SK-N-SH treated with all-trans-retinoic acid at 6 μM for 48 hours (cell line): ENCODE data around the gene PCIF1.

Experiments
- ARNTL ChIP-seq: fragments of 450-650 bp; formaldehyde crosslinking; IDR thresholded peaks from 2 replicates; pipeline ENCODE4 v1.5.0; 2020; ENCODE audit warnings: low read depth, mild to moderate bottlenecking, moderate library complexity, borderline replicate concordance
- CREB5 ChIP-seq: fragments of 250-450 bp; sonication (Bioruptor Pico); IDR thresholded peaks from 2 replicates; pipeline ENCODE4 v1.5.1; 2020; ENCODE audit warnings: low read depth, mild to moderate bottlenecking, moderate library complexity
- CSDC2 ChIP-seq: fragments of 250-450 bp; sonication (Bioruptor Pico); IDR thresholded peaks from 2 replicates; pipeline ENCODE4 v1.5.0; 2020; ENCODE audit warnings: mild to moderate bottlenecking, moderate library complexity
- CSRNP3 ChIP-seq: fragments of 250-450 bp; sonication (Bioruptor Pico); IDR thresholded peaks from 2 replicates; pipeline ENCODE4 v1.5.1; 2021; ENCODE audit warnings: mild to moderate bottlenecking, moderate library complexity
- OSR1 ChIP-seq: fragments of 250-450 bp; sonication (Bioruptor Pico); IDR thresholded peaks from 2 replicates; pipeline ENCODE4 v1.8.0; 2022; ENCODE audit warnings: moderate library complexity, mild to moderate bottlenecking, inconsistent platforms
- PATZ1 ChIP-seq: fragments of 250-450 bp; sonication (Bioruptor Pico); IDR thresholded peaks from 2 replicates; pipeline ENCODE4 v1.8.0; 2020; ENCODE audit warnings: mild to moderate bottlenecking, moderate library complexity, borderline replicate concordance
- PPARA ChIP-seq: fragments of 250-450 bp; sonication (Bioruptor Pico); IDR thresholded peaks from 2 replicates; pipeline ENCODE4 v1.5.0; 2020; ENCODE audit warnings: mild to moderate bottlenecking, borderline replicate concordance
- RARB ChIP-seq: fragments of 250-450 bp; sonication (Bioruptor Pico); IDR thresholded peaks from 2 replicates; pipeline ENCODE4 v1.8.0; 2021; ENCODE audit warnings: mild to moderate bottlenecking, moderate library complexity
- TCF4 ChIP-seq: fragments of 250-450 bp; sonication (Bioruptor Pico); IDR thresholded peaks from 2 replicates; pipeline ENCODE4 v1.8.0; 2021; ENCODE audit warnings: mild to moderate bottlenecking, moderate library complexity, borderline replicate concordance
- TOX ChIP-seq: fragments of 250-450 bp; sonication (Bioruptor Pico); IDR thresholded peaks from 2 replicates; pipeline ENCODE4 v1.8.0; 2021; ENCODE audit warnings: mild to moderate bottlenecking, moderate library complexity, borderline replicate concordance
- ZFP3 ChIP-seq: fragments of 250-450 bp; sonication (Bioruptor Pico); IDR thresholded peaks from 2 replicates; pipeline ENCODE4 v1.5.0; 2020; ENCODE audit warnings: mild to moderate bottlenecking, moderate library complexity
- ZFP30 ChIP-seq: fragments of 450-650 bp; formaldehyde crosslinking; IDR thresholded peaks from 2 replicates; pipeline ENCODE4 v1.5.0; 2022; ENCODE audit warnings: mild to moderate bottlenecking, moderate library complexity

- no peak for TF ChIP-seq CSRNP3 (CRISPR knock-in tag)
- no peak for TF ChIP-seq ARNTL (CRISPR knock-in tag)
- TF ChIP-seq OSR1 (CRISPR knock-in tag) = no peak
- no peak for TF ChIP-seq RARB (CRISPR knock-in tag)
- TF ChIP-seq CREB5 = no peak
- no peak for TF ChIP-seq PATZ1 (CRISPR knock-in tag)
- TF ChIP-seq CSDC2 (CRISPR knock-in tag) = no peak
- no peak for TF ChIP-seq ZFP30
- no peak for TF ChIP-seq TOX (CRISPR knock-in tag)
- no peak for TF ChIP-seq TCF4 (CRISPR knock-in tag)
- no peak for TF ChIP-seq PPARA (CRISPR knock-in tag)
- no peak for TF ChIP-seq ZFP3 (CRISPR knock-in tag)
Measured at GRCh38 chr20:45913116-45913515, 21.4 kb upstream of the PCIF1 start.
